Astrocyte (in vitro differentiated cells and primary cell): ENCODE measurements around the gene NOMO2. TPM values are rescaled to one million over a fixed set of nuclear protein-coding genes. Genes with fewer than 3 reads are reported as not detected.
"Not testable (repeated sequence)": the region's sequence is repeated elsewhere in the genome, so short reads cannot be mapped to it uniquely, and the experiment has no call there.

Experiments
- DNase-seq: peaks from one replicate; pipeline ENCODE4 v3.0.0-alpha.2; 2010; ENCODE audit warnings: low read depth
- FAIRE-seq: peaks from 2 replicates; lab custom pipeline; 2011; peaks lifted over from hg19 to GRCh38; lab: Jason Lieb, UNC
- H2AFZ ChIP-seq: 2 replicates; pipeline ENCODE4 v1.6.0; 2012; ENCODE audit warnings: low read depth, low read length, inconsistent platforms
- H3K27ac ChIP-seq: 2 replicates; pipeline ENCODE4 v1.5.1; 2011; ENCODE audit warnings: low read depth, low read length, inconsistent platforms
- H3K27me3 ChIP-seq: 2 replicates; pipeline ENCODE4 v1.6.0; 2011; ENCODE audit warnings: low read length, inconsistent platforms; ENCODE audit not compliant: insufficient read depth
- H3K36me3 ChIP-seq: 2 replicates; pipeline ENCODE4 v1.5.1; 2011; ENCODE audit warnings: low read length, inconsistent platforms; ENCODE audit not compliant: insufficient read depth
- H3K4me1 ChIP-seq: 2 replicates; pipeline ENCODE4 v1.5.1; 2011; ENCODE audit warnings: low read length, inconsistent platforms; ENCODE audit not compliant: insufficient read depth
- H3K4me2 ChIP-seq: 2 replicates; pipeline ENCODE4 v1.6.0; 2012; ENCODE audit warnings: low read length, inconsistent platforms
- H3K4me3 ChIP-seq: 2 replicates; pipeline ENCODE4 v1.5.1; 2011; ENCODE audit warnings: low read depth, mild to moderate bottlenecking, low read length, inconsistent platforms; ENCODE audit not compliant: insufficient read depth
- H3K79me2 ChIP-seq: 2 replicates; pipeline ENCODE4 v1.6.0; 2012; ENCODE audit warnings: mild to moderate bottlenecking, low read length, inconsistent platforms; ENCODE audit not compliant: insufficient read depth
- H3K9ac ChIP-seq: 2 replicates; pipeline ENCODE4 v1.6.0; 2012; ENCODE audit warnings: mild to moderate bottlenecking, low read length, inconsistent platforms
- H3K9me3 ChIP-seq: 2 replicates; pipeline ENCODE4 v1.5.1; 2012; ENCODE audit warnings: low read depth, mild to moderate bottlenecking, low read length, inconsistent platforms; ENCODE audit not compliant: insufficient read depth
- H4K20me1 ChIP-seq: 2 replicates; pipeline ENCODE4 v1.6.0; 2012; ENCODE audit warnings: low read length, inconsistent platforms; ENCODE audit not compliant: insufficient read depth
- H3K27ac Mint-ChIP-seq: one replicate; pipeline ENCODE4 v1.8.0; 2021; ENCODE audit warnings: mild to moderate bottlenecking, mixed read lengths; ENCODE audit not compliant: unreplicated experiment
- H3K27me3 Mint-ChIP-seq: one replicate; pipeline ENCODE4 v1.8.0; 2021; ENCODE audit warnings: low read depth, mixed read lengths; ENCODE audit not compliant: unreplicated experiment
- H3K36me3 Mint-ChIP-seq: one replicate; pipeline ENCODE4 v1.8.0; 2021; ENCODE audit warnings: low read depth, mixed read lengths; ENCODE audit not compliant: unreplicated experiment
- H3K4me1 Mint-ChIP-seq: one replicate; pipeline ENCODE4 v1.8.0; 2021; ENCODE audit warnings: low read depth, mixed read lengths; ENCODE audit not compliant: unreplicated experiment
- H3K4me3 Mint-ChIP-seq: one replicate; pipeline ENCODE4 v1.8.0; 2021; ENCODE audit warnings: mild to moderate bottlenecking, moderate library complexity, mixed read lengths; ENCODE audit not compliant: unreplicated experiment
- H3K9me3 Mint-ChIP-seq: one replicate; pipeline ENCODE4 v1.8.0; 2021; ENCODE audit warnings: mild to moderate bottlenecking, mixed read lengths; ENCODE audit not compliant: unreplicated experiment
- total RNA-seq: library from RNA; stranded (reverse); gene quantifications from 2 replicates; pipeline ENCODE4 v1.2.1, GENCODE V29; 2021

The NOMO2 gene
- total RNA-seq, 1 donor from 2014 or later: 269 TPM

DNA sequence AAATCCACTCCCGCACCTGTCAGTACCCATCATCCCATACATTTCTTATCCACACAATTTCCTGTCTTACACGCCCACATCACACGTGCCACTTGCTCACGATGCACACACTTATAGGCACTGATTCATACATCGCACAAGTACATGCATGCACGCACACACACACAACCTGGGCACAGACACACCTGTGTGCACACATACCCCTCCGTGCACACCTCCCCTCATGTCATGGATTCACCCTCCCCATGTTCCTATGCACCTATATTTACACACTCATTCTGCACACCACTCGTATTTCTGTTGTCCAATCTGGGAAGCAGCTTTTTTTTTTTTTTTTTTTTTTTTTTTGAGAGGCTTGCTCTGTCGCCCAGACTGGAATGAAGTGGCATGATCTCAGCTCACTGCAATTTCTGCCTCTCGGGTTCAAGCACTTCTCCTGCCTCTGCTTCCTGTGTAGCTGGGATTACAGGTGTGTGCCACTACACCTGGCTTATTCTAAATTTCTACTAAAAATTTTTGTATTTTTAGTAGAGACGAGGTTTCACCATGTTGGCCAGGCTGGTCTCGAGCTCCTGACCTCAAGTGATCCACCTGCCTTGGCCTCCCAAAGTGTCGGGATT lies 13.5 kb upstream of the NOMO2 start:
- not testable (repeated sequence) for H3K27ac ChIP-seq, H3K9ac ChIP-seq, DNase-seq, H3K36me3 ChIP-seq, FAIRE-seq, H4K20me1 ChIP-seq, H3K4me3 ChIP-seq, H3K4me3 Mint-ChIP-seq, H3K9me3 ChIP-seq, H3K27me3 ChIP-seq, H3K4me2 ChIP-seq, H3K4me1 ChIP-seq, H2AFZ ChIP-seq, H3K36me3 Mint-ChIP-seq, H3K79me2 ChIP-seq, H3K27ac Mint-ChIP-seq, H3K27me3 Mint-ChIP-seq, H3K4me1 Mint-ChIP-seq, H3K9me3 Mint-ChIP-seq

DNA sequence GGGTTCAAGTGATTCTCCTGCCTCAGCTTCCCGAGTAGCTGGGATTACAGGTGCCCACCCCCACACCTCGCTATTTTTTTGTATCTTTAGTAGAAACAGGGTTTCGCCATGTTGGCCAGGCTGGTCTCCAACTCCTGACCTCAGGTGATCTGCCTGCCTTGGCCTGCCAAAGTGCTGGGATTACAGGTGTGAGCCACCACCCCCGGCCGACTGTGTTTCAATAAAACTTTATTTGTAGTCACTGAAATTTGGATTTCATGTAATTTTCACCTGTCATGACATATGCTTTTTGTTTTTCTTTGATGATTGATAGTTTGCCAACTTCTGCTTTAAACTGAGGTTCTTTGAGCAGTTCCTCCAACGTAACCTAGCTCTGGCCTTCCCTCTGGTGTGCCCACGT lies 12.0 kb upstream of the NOMO2 start:
- not testable (repeated sequence) for H3K9me3 Mint-ChIP-seq, H4K20me1 ChIP-seq, H3K79me2 ChIP-seq, H2AFZ ChIP-seq, H3K4me3 ChIP-seq, H3K4me2 ChIP-seq, DNase-seq, H3K9me3 ChIP-seq, H3K4me1 Mint-ChIP-seq, H3K27me3 Mint-ChIP-seq, FAIRE-seq, H3K27me3 ChIP-seq, H3K36me3 ChIP-seq, H3K27ac ChIP-seq, H3K9ac ChIP-seq, H3K36me3 Mint-ChIP-seq, H3K27ac Mint-ChIP-seq, H3K4me3 Mint-ChIP-seq, H3K4me1 ChIP-seq

DNA sequence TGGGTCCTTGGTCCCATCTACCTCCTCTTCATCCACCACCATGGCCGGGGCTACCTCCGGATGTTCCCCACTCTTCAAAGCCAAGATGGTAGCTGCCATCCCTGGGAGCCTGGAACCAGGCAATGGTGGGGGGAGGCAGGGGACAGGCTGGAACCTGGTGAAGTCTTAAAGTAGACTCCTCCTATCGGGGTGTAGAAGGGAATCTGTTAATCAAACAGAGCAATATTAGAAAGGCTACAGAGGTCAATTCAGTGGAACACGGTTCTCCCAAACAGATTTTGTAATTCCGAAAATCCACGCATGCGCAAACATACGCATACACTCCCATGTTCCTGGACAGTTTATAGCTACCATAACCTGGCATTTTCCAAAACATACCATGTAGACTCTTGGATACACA lies 11.1 kb upstream of the NOMO2 start:
- not testable (repeated sequence) for H2AFZ ChIP-seq, H3K4me3 Mint-ChIP-seq, H3K27ac Mint-ChIP-seq, DNase-seq, H3K79me2 ChIP-seq, H3K9ac ChIP-seq, H3K4me1 Mint-ChIP-seq, H3K36me3 ChIP-seq, H3K27me3 ChIP-seq, H4K20me1 ChIP-seq, H3K4me2 ChIP-seq, H3K27me3 Mint-ChIP-seq, FAIRE-seq, H3K9me3 ChIP-seq, H3K4me3 ChIP-seq, H3K27ac ChIP-seq, H3K9me3 Mint-ChIP-seq, H3K36me3 Mint-ChIP-seq, H3K4me1 ChIP-seq

DNA sequence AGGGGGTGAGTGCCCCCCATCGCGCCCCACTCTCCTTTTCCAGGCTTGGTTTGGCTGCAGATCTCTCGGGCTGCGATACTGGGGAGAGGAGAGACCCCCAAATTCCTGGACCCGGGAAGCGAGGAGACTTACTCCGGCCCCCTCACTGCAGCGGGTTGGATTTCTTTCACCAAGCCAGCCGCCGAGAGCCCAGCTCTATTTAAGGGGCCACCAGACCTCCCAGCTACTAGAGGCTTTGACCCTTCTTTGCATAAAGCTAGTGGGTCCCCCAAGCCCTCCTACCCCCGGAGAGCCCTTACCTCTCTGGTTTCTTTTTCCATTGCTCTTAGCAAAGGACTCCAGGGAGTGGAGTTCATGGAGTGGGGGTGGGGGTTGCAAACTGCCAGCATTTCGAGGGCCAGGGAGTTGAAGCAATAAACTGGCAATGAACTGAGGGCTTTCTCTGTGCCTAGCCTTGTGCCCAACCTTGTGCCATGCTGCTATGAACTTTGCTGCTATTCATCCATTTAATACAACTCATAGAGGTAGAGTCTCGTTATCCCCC lies 9.5 kb upstream of the NOMO2 start:
- H3K9ac ChIP-seq, H3K4me3 Mint-ChIP-seq, H3K27ac Mint-ChIP-seq, H3K9me3 ChIP-seq, H3K36me3 ChIP-seq, H3K27me3 ChIP-seq, H3K27me3 Mint-ChIP-seq, H3K4me1 Mint-ChIP-seq, H3K4me1 ChIP-seq, H3K4me2 ChIP-seq, H3K79me2 ChIP-seq, H3K27ac ChIP-seq, H3K36me3 Mint-ChIP-seq, H3K4me3 ChIP-seq, FAIRE-seq, DNase-seq, H3K9me3 Mint-ChIP-seq, H4K20me1 ChIP-seq, H2AFZ ChIP-seq: not testable (repeated sequence)

DNA sequence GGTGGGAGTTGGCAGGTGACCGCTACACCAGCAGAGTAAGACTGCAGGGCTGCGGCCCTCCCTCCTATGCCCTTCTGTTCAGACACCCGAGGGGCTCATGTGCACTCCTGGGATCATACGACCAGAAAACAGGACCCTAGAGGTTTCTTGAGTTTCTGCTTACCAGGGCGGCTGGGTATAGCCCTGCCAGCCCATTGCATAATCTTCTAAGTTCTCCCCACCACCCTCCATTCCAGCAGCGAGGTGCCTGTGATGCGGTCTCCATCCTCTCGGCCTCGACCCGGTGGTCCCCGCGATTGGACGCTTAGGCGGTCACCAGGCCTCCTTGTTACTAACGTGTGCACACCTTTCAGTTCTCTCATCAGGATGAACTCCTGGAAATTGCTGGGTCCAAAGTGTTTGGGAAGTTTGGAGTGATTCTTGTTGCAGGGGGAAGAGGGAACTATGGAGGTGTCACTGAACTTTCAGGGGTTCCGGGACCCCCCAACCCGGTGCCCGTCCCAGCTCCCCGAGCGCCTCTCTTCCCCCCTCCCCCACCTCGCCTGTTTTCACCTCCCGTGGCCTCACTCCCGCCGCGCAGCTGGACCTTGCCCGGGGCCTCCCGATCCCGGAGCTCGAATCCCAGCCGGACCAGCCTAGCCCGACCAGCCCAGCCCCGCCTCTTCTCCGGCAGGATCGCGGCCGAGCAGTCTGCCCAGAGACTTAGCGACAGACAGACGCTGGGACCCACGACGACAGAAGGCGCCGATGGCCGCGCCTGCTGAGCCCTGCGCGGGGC lies 8.8 kb upstream of the NOMO2 start:
- not testable (repeated sequence) for H3K27ac ChIP-seq, H3K36me3 Mint-ChIP-seq, H4K20me1 ChIP-seq, H3K4me1 Mint-ChIP-seq, H3K9me3 Mint-ChIP-seq, H3K36me3 ChIP-seq, H3K27me3 ChIP-seq, H3K4me3 ChIP-seq, H3K9me3 ChIP-seq, H3K9ac ChIP-seq, H3K4me2 ChIP-seq, H2AFZ ChIP-seq, FAIRE-seq, H3K4me1 ChIP-seq, H3K4me3 Mint-ChIP-seq, H3K27ac Mint-ChIP-seq, DNase-seq, H3K27me3 Mint-ChIP-seq, H3K79me2 ChIP-seq
